SK-N-SH (cell line): ENCODE measurements around the gene TBX18. TPM values are rescaled to one million over a fixed set of nuclear protein-coding genes. Genes with fewer than 3 reads are reported as not detected.

Experiments used
- CTCF ChIA-PET: fragments of 300-600, 350-600 bp; formaldehyde crosslinking; extraction: SDS; loops from one replicate; lab custom pipeline; 2021; lab: Yijun Ruan, JAX
- POLR2A ChIA-PET: fragments of 350-600 bp; sonication (Branson Sonifier 250); formaldehyde crosslinking; extraction: SDS; loops from one replicate; lab custom pipeline; 2020; ENCODE audit warnings: antibody characterized with exemption, inconsistent platforms; lab: Yijun Ruan, JAX
- DNase-seq: peaks from one replicate; pipeline ENCODE4 v3.0.0; 2012
- H2AFZ ChIP-seq: fragments of 200-600 bp; sonication (generic); 2 replicates; pipeline ENCODE4 v1.8.1; 2016; ENCODE audit warnings: antibody characterized with exemption, mild to moderate bottlenecking, low read depth
- H3F3A ChIP-seq: fragments of 200-600 bp; sonication (generic); replicated peaks from 2 replicates; pipeline ENCODE3; 2016; ENCODE audit warnings: antibody characterized with exemption, mild to moderate bottlenecking; ENCODE audit not compliant: insufficient read depth
- H3K27ac ChIP-seq, 2 experiments: fragments of 200-500 bp in 1 of 2; fragments of 200-600 bp in 1 of 2; sonication (Bioruptor generic) in 1 of 2; sonication (generic), shearing (Covaris generic) in 1 of 2; 2 replicates each; pipeline versions ENCODE4 v1.5.1 to v1.6.1; 2014 to 2016; ENCODE audit warnings: low read depth in 2 of 2, inconsistent platforms in 1 of 2, low read length in 1 of 2, mild to moderate bottlenecking in 1 of 2, mixed read lengths in 1 of 2
- H3K27me3 ChIP-seq: fragments of 200-600 bp; sonication (generic), shearing (Covaris generic); 2 replicates; pipeline ENCODE4 v1.6.1; 2016; ENCODE audit warnings: mixed run types; ENCODE audit not compliant: insufficient read depth
- H3K36me3 ChIP-seq, 2 experiments: fragments of 200-500 bp in 1 of 2; fragments of 200-600 bp in 1 of 2; sonication (Bioruptor generic) in 1 of 2; sonication (generic) in 1 of 2; replicated peaks in 1 of 2; 2 replicates each; pipeline versions ENCODE3 to v1.5.1; 2014 to 2016; ENCODE audit warnings: low read length in 1 of 2, mild to moderate bottlenecking in 1 of 2; ENCODE audit not compliant: insufficient read depth in 2 of 2, control insufficient read depth in 1 of 2
- H3K4me1 ChIP-seq, 2 experiments: fragments of 200-500 bp in 1 of 2; fragments of 200-600 bp in 1 of 2; sonication (Bioruptor generic) in 1 of 2; sonication (generic), shearing (Covaris generic) in 1 of 2; 2 replicates each; pipeline versions ENCODE4 v1.5.1 to v1.6.1; 2014 to 2016; ENCODE audit warnings: low read depth in 1 of 2, low read length in 1 of 2, mixed run types in 1 of 2; ENCODE audit not compliant: insufficient read depth in 2 of 2, control insufficient read depth in 1 of 2
- H3K4me2 ChIP-seq: fragments of 200-600 bp; sonication (generic), shearing (Covaris generic); 2 replicates; pipeline ENCODE4 v1.6.1; 2017; ENCODE audit warnings: mixed run types
- H3K4me3 ChIP-seq, 2 experiments: fragments of 200-500 bp in 1 of 2; fragments of 200-600 bp in 1 of 2; sonication (Bioruptor generic) in 1 of 2; sonication (generic), shearing (Covaris generic) in 1 of 2; 2 replicates each; pipeline versions ENCODE4 v1.5.1 to v1.8.1; 2014 to 2016; ENCODE audit warnings: low read depth in 2 of 2, inconsistent platforms in 1 of 2, low read length in 1 of 2, mild to moderate bottlenecking in 1 of 2, mixed read lengths in 1 of 2, moderate library complexity in 1 of 2
- H3K79me2 ChIP-seq: fragments of 200-600 bp; sonication (generic); 2 replicates; pipeline ENCODE4 v1.8.1; 2017; ENCODE audit warnings: mild to moderate bottlenecking; ENCODE audit not compliant: insufficient read depth
- H3K9ac ChIP-seq: fragments of 200-600 bp; sonication (generic); 2 replicates; pipeline ENCODE4 v1.6.1; 2017; ENCODE audit warnings: mixed run types
- H3K9me2 ChIP-seq: fragments of 200-600 bp; sonication (generic); 2 replicates; pipeline ENCODE4 v1.6.1; 2017; ENCODE audit warnings: mixed run types
- H3K9me3 ChIP-seq: fragments of 200-600 bp; sonication (generic); 2 replicates; pipeline ENCODE4 v1.6.1; 2017; ENCODE audit warnings: mixed run types, mild to moderate bottlenecking, moderate library complexity
- H4K20me1 ChIP-seq: fragments of 200-600 bp; sonication (generic); 2 replicates; pipeline ENCODE4 v1.6.1; 2017; ENCODE audit warnings: mild to moderate bottlenecking, mixed run types; ENCODE audit not compliant: insufficient read depth
- ELF1 ChIP-seq: IDR thresholded peaks from 2 replicates; pipeline ENCODE4 v1.4.0; 2012
- EP300 ChIP-seq, 2 experiments: IDR thresholded peaks; 2 replicates each; pipeline versions ENCODE4 v1.4.0 to v1.6.1; 2012; ENCODE audit warnings: borderline replicate concordance in 1 of 2, low read depth in 1 of 2, low read length in 1 of 2
- EZH2phosphoT487 ChIP-seq: fragments of 200-600 bp; sonication (generic); IDR thresholded peaks from 2 replicates; pipeline ENCODE4 v1.6.1; 2017; ENCODE audit warnings: low read depth, mixed run types, mild to moderate bottlenecking, antibody characterized with exemption, moderate library complexity, borderline replicate concordance
- GATA2 ChIP-seq: sonication (generic); formaldehyde crosslinking; IDR thresholded peaks from 2 replicates; pipeline ENCODE4 v1.5.0; 2020; ENCODE audit warnings: mild to moderate bottlenecking, missing genetic modification reagents
- MXI1 ChIP-seq: IDR thresholded peaks from 2 replicates; pipeline ENCODE4 v1.6.1; 2012; ENCODE audit warnings: mild to moderate bottlenecking, low read depth, low read length, improper control_type of control experiment
- NRF1 ChIP-seq: IDR thresholded peaks from 2 replicates; pipeline ENCODE4 v1.6.1; 2012; ENCODE audit warnings: low read depth, mild to moderate bottlenecking, low read length
- PBX3 ChIP-seq: IDR thresholded peaks from 2 replicates; pipeline ENCODE4; 2012
- REST ChIP-seq: IDR thresholded peaks from 2 replicates; pipeline ENCODE4 v1.6.1; 2012; ENCODE audit warnings: mild to moderate bottlenecking, low read depth, low read length, moderate library complexity
- TAF1 ChIP-seq: IDR thresholded peaks from 2 replicates; pipeline ENCODE4 v1.6.1; 2012; ENCODE audit warnings: low read depth, mild to moderate bottlenecking, low read length, moderate library complexity, borderline replicate concordance
- TCF12 ChIP-seq: IDR thresholded peaks from 2 replicates; pipeline ENCODE4 v1.4.0; 2012
- USF2 ChIP-seq: fragments of 150-350 bp; IDR thresholded peaks from 2 replicates; pipeline ENCODE4 v1.6.1; 2017; ENCODE audit warnings: antibody characterized with exemption, low read length, low read depth, borderline replicate concordance
- YY1 ChIP-seq: IDR thresholded peaks from 2 replicates; pipeline ENCODE4 v1.4.0; 2012; ENCODE audit warnings: low read depth, mild to moderate bottlenecking
- WGBS: methylation state at CpG from one replicate; pipeline ENCODE4 v1.1.6; 2017; ENCODE audit warnings: low lambda C conversion rate; 5-methylcytosine and 5-hydroxymethylcytosine counted together
- polyA plus RNA-seq, 3 experiments: library from polyadenylated mRNA; depleted of rRNA; stranded (reverse); fragments of >200 nt; gene quantifications; 2 replicates each; pipeline ENCODE4 v1.2.3, GENCODE V29; 2012

Gene TBX18
- polyA plus RNA-seq, 1 of the 3 experiments (the other 2 are of a cell fraction) = 19.3 TPM

GRCh38 chr6:84766799-84767525 is 2.6 kb upstream of the TBX18 start:
- H3K9me3 ChIP-seq = no peaks in the 10 kb centered on the region
- no peak for DNase-seq
- no peaks in the 10 kb centered on the region for H3K36me3 ChIP-seq
- POLR2A ChIA-PET = no interaction called here
- WGBS = 51% methylated on average over 34 of the region's 38 CpGs
- H3K4me2 ChIP-seq = no peak overlapping the region
- H3K9ac ChIP-seq = no peak overlapping the region
- no peaks in the 10 kb centered on the region for H3K9me2 ChIP-seq
- H3F3A ChIP-seq = peaks cover 23% of the 10 kb centered on the region
- no peaks in the 10 kb centered on the region; a peak in 1 of 4 replicates for H3K4me1 ChIP-seq
- no peaks in the 10 kb centered on the region for H4K20me1 ChIP-seq
- H3K79me2 ChIP-seq = peaks cover 8% of the 10 kb centered on the region
- TF ChIP-seq REST (no peak), EZH2phosphoT487 (peak; percentile 73; the same call in 1 of the 2 replicates)
- no peak overlapping the region for H2AFZ ChIP-seq
- H3K27ac ChIP-seq = no peak overlapping the region
- CTCF ChIA-PET = interaction anchor here (0.5 kb wide), 1 partner anchor 8 kb away, joined by 3 read pairs; no protein-coding TSS in a partner anchor
- no peak overlapping the region for H3K4me3 ChIP-seq
- H3K27me3 ChIP-seq = peaks cover 54% of the 10 kb centered on the region

GRCh38 chr6:84766118-84766798 is 1.9 kb upstream of the TBX18 start:
- H3K36me3 ChIP-seq = peaks cover 0 to 3% of the 10 kb centered on the region in 2 experiments
- no peak for DNase-seq
- TF ChIP-seq YY1 (no peak), ELF1 (no peak), TAF1 (no peak), REST (no peak), PBX3 (no peak), GATA2 (CRISPR knock-in tag) (no peak), EP300 (IDR thresholded peaks at IDR 0.05; ENCODE audit: borderline replicate concordance in 1 of 2, low read depth in 1 of 2, low read length in 1 of 2) (no peak), TCF12 (no peak), MXI1 (no peak), USF2 (no peak), NRF1 (no peak)
- no peaks in the 10 kb centered on the region; a peak in 1 of 4 replicates for H3K4me1 ChIP-seq
- no peaks in the 10 kb centered on the region for H3K9me2 ChIP-seq
- H3K27me3 ChIP-seq = peaks cover 47% of the 10 kb centered on the region
- H3K4me2 ChIP-seq = no peak overlapping the region
- ChIA-PET CTCF (interaction anchor here (0.5 kb wide), 1 partner anchor 9 kb away, joined by 3 read pairs; no protein-coding TSS in a partner anchor), POLR2A (no interaction called here)
- H3F3A ChIP-seq = peaks cover 28% of the 10 kb centered on the region
- peaks cover 15% of the 10 kb centered on the region for H3K79me2 ChIP-seq
- H2AFZ ChIP-seq = no peak overlapping the region
- H3K27ac ChIP-seq = no peak overlapping the region
- H3K4me3 ChIP-seq = no peak overlapping the region
- H3K9ac ChIP-seq = no peak overlapping the region
- WGBS = 48% methylated on average over 22 of the region's 32 CpGs
- no peaks in the 10 kb centered on the region for H4K20me1 ChIP-seq
- no peaks in the 10 kb centered on the region for H3K9me3 ChIP-seq
